ENCODE measurements around the gene KDM3A. TPM values are rescaled to one million over a fixed set of nuclear protein-coding genes. Genes with fewer than 3 reads are reported as not detected.

Gene KDM3A
- polyA plus RNA-seq, 1 donor from 2014 or later: 51.2 TPM

DNA sequence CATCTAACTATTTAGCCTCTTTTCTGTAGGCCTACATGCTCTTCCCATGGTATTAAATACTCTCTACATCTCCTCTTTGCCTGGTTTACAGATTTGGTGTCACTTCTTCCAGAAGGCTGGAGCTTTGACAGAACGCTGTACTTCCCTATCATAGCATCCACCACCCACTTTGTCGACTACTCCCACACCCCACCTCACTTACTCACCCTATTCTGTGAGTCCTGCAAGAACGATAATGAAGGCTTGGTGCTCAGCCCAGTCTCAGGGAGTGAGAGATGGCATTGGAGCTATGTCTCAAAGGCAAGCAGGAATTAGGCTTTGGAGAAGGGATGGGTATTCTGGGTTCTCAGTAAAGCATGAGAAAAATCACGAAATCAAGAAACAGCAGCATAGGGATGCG is 20.3 kb upstream of the KDM3A start:
- Histone ChIP-seq H3K9me3 (ENCODE audit: low read length) (peaks cover 4% of the 10 kb centered on the region), H3K9me2 (ENCODE audit: insufficient read depth, low read length) (no peaks in the 10 kb centered on the region), H3K79me2 (replicated peaks; ENCODE audit: insufficient read depth, low read length) (no peaks in the 10 kb centered on the region), H4K20me1 (ENCODE audit: insufficient read depth) (no peaks in the 10 kb centered on the region), H3F3A (ENCODE audit: insufficient read depth, low read length, poor library complexity, severe bottlenecking) (no peaks in the 10 kb centered on the region), H3K27me3 (ENCODE audit: insufficient read depth, low read depth, low read length) (no peaks in the 10 kb centered on the region), H2AFZ (ENCODE audit: low read depth, low read length) (no peak overlapping the region), H3K4me2 (ENCODE audit: low read length) (no peak overlapping the region), H3K9ac (ENCODE audit: low read length) (no peak overlapping the region), H3K27ac (ENCODE audit: low read length) (no peak overlapping the region), H3K4me3 (ENCODE audit: low read length) (no peak overlapping the region), H3K36me3 (ENCODE audit: insufficient read depth, low read length) (no peaks in the 10 kb centered on the region)
- TF ChIP-seq RAD21 (conservative IDR thresholded peaks at IDR 0.05) (no peak), EZH2 (IDR thresholded peaks at IDR 0.05; ENCODE audit: borderline replicate concordance, insufficient read depth, low read length, poor library complexity, severe bottlenecking) (no peak), EP300 (conservative IDR thresholded peaks at IDR 0.05; ENCODE audit: poor library complexity, severe bottlenecking) (no peak), TAF1 (IDR thresholded peaks at IDR 0.05; ENCODE audit: low read depth) (no peak), MXI1 (conservative IDR thresholded peaks at IDR 0.05; ENCODE audit: poor library complexity, severe bottlenecking) (no peak), SMC3 (conservative IDR thresholded peaks at IDR 0.05; ENCODE audit: poor library complexity) (no peak), REST (IDR thresholded peaks at IDR 0.05; ENCODE audit: borderline replicate concordance) (no peak), POLR2AphosphoS5 (IDR thresholded peaks at IDR 0.05) (no peak)
- TF ChIP-seq, protein P1, sequence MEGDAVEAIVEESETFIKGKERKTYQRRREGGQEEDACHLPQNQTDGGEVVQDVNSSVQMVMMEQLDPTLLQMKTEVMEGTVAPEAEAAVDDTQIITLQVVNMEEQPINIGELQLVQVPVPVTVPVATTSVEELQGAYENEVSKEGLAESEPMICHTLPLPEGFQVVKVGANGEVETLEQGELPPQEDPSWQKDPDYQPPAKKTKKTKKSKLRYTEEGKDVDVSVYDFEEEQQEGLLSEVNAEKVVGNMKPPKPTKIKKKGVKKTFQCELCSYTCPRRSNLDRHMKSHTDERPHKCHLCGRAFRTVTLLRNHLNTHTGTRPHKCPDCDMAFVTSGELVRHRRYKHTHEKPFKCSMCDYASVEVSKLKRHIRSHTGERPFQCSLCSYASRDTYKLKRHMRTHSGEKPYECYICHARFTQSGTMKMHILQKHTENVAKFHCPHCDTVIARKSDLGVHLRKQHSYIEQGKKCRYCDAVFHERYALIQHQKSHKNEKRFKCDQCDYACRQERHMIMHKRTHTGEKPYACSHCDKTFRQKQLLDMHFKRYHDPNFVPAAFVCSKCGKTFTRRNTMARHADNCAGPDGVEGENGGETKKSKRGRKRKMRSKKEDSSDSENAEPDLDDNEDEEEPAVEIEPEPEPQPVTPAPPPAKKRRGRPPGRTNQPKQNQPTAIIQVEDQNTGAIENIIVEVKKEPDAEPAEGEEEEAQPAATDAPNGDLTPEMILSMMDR (IDR thresholded peaks at IDR 0.05; ENCODE audit: poor library complexity, severe bottlenecking): no peak

GRCh38 chr2:86426271-86426670 is 14.9 kb upstream of the KDM3A start:
- Histone ChIP-seq H3F3A (ENCODE audit: insufficient read depth, low read length, poor library complexity, severe bottlenecking) (no peaks in the 10 kb centered on the region), H3K79me2 (replicated peaks; ENCODE audit: insufficient read depth, low read length) (no peaks in the 10 kb centered on the region), H3K27ac (ENCODE audit: low read length) (no peak overlapping the region), H4K20me1 (ENCODE audit: insufficient read depth) (no peaks in the 10 kb centered on the region), H3K4me2 (ENCODE audit: low read length) (no peak overlapping the region), H3K9me2 (ENCODE audit: insufficient read depth, low read length) (no peaks in the 10 kb centered on the region), H3K36me3 (ENCODE audit: insufficient read depth, low read length) (no peaks in the 10 kb centered on the region), H3K27me3 (ENCODE audit: insufficient read depth, low read depth, low read length) (no peaks in the 10 kb centered on the region), H2AFZ (ENCODE audit: low read depth, low read length) (no peak overlapping the region), H3K9ac (ENCODE audit: low read length) (no peak overlapping the region), H3K9me3 (ENCODE audit: low read length) (peaks cover 4% of the 10 kb centered on the region), H3K4me3 (ENCODE audit: low read length) (no peak overlapping the region)
- no peak for TF ChIP-seq MXI1 (conservative IDR thresholded peaks at IDR 0.05; ENCODE audit: poor library complexity, severe bottlenecking)
- no peak for TF ChIP-seq REST (IDR thresholded peaks at IDR 0.05; ENCODE audit: borderline replicate concordance)
- no peak for TF ChIP-seq SMC3 (conservative IDR thresholded peaks at IDR 0.05; ENCODE audit: poor library complexity)
- TF ChIP-seq EP300 (conservative IDR thresholded peaks at IDR 0.05; ENCODE audit: poor library complexity, severe bottlenecking): no peak
- TF ChIP-seq, protein P1 (IDR thresholded peaks at IDR 0.05; ENCODE audit: poor library complexity, severe bottlenecking): no peak
- no peak for TF ChIP-seq EZH2 (IDR thresholded peaks at IDR 0.05; ENCODE audit: borderline replicate concordance, insufficient read depth, low read length, poor library complexity, severe bottlenecking)
- TF ChIP-seq TAF1 (IDR thresholded peaks at IDR 0.05; ENCODE audit: low read depth): no peak
- TF ChIP-seq POLR2AphosphoS5 (IDR thresholded peaks at IDR 0.05): no peak
- no peak for TF ChIP-seq RAD21 (conservative IDR thresholded peaks at IDR 0.05)
